Uterus (tissue), 4 donors: Measurements from ENCODE around the gene SLC2A10. TPM values are rescaled to one million over a fixed set of nuclear protein-coding genes. Genes with fewer than 3 reads are reported as not detected.

Source experiments
- DNase-seq, 2 donors: peaks; one replicate each; pipeline ENCODE4 v3.0.0-alpha.2; 2019 to 2020
- H3K27ac ChIP-seq, 2 donors: fragments of 200-600 bp; sonication (generic); 1 replicate in 1 of 2; 2 replicates in 1 of 2; pipeline ENCODE4 v1.5.1; 2016 to 2018
- H3K27me3 ChIP-seq, 2 donors: fragments of 200-600 bp; sonication (generic); one replicate each; pipeline ENCODE4 v1.5.1; 2018 to 2019; ENCODE audit warnings: control low read depth in 1 of 2
- H3K36me3 ChIP-seq, 2 donors: fragments of 200-600 bp; sonication (generic); one replicate each; pipeline ENCODE4 v1.5.1; 2019; ENCODE audit warnings: control low read depth in 1 of 2
- H3K4me1 ChIP-seq, 2 donors: fragments of 200-600 bp; sonication (generic); one replicate each; pipeline ENCODE4 v1.5.1; 2018 to 2019; ENCODE audit warnings: control low read depth in 1 of 2
- H3K4me3 ChIP-seq, 2 donors: fragments of 200-600 bp; sonication (generic); 1 replicate in 1 of 2; 2 replicates in 1 of 2; pipeline ENCODE4 v1.5.1; 2018 to 2019; ENCODE audit warnings: mild to moderate bottlenecking in 1 of 2
- H3K9me3 ChIP-seq, 2 donors: fragments of 200-600 bp; sonication (generic); one replicate each; pipeline ENCODE4 v1.5.1; 2019; ENCODE audit warnings: control low read depth in 1 of 2
- POLR2A ChIP-seq, 2 donors: fragments of 450-650 bp; IDR thresholded peaks; one replicate each; pipeline ENCODE4 v1.6.1; 2016; ENCODE audit warnings: antibody characterized with exemption in 2 of 2, mild to moderate bottlenecking in 1 of 2, moderate library complexity in 1 of 2
- intact Hi-C: fragments of 100-400 bp; cut with DNase I; formaldehyde crosslinking; loops from one replicate; pipeline ENCODE4 v1.15.1; 2023; ENCODE audit warnings: low total_unique reads
- total RNA-seq, 4 donors: library from RNA; depleted of rRNA in 3 of 4; stranded (reverse); fragments of >200 nt in 3 of 4; gene quantifications; one replicate each; pipeline versions ENCODE4 v1.1.0 to v1.2.4, GENCODE V29; 2014 to 2023
- TF ChIP-seq, protein P1 (sequence below), 4 experiments: fragments of 200-600 bp in 2 of 4; fragments of 450-650 bp in 2 of 4; sonication (generic) in 2 of 4; IDR thresholded peaks; one replicate each; pipeline ENCODE4 v1.5.1; 2016 to 2019; ENCODE audit warnings: antibody characterized with exemption in 4 of 4, mild to moderate bottlenecking in 2 of 4, moderate library complexity in 1 of 4
- donor health status: DM: yes; HTN: yes; CAD: no.

The SLC2A10 gene
- total RNA-seq, 4 donors from 2014 or later: 1.3 to 32.3 (median 12.6) TPM

DNA sequence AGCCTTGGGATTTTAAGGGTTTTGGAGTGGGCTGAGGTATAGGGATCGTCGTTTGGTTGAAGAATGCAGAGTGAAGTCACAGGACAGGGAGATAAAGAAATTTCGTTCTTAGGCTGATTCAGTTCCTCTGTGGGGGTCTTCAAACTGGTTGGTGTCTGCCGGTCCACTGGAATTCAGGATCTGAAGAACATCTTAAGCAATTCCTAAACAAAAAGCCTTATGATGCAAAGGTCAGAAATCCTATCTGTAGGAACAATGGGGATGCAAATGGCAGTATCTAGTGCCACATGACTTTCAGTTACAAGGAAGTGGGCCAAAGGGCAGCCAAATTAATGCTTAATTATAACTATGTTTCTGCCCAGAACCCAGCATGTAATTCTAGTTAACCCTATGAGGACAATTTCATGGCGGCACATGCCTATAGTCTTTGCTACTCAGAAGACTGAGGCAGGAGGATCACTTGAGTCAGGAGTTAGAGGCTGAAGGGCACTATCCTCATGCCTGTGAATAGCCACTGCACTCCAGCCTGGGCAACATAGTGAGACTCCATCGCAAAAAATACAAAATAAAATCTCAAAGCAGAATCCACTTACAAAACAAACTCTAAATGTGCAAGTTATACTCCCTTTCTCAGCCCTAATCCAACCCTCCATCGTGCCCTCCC is 4.6 kb upstream of the SLC2A10 start:
- Histone ChIP-seq H3K27ac (peak overlapping the region; percentile 30 to 35), H3K36me3 (no peaks in the 10 kb centered on the region), H3K27me3 (no peaks in the 10 kb centered on the region), H3K9me3 (no peaks in the 10 kb centered on the region), H3K4me3 (no peak overlapping the region), H3K4me1 (no peaks in the 10 kb centered on the region)
- intact Hi-C loops: no loop called here
- no peak for TF ChIP-seq POLR2A (IDR thresholded peaks at IDR 0.05)
- TF ChIP-seq, protein P1, sequence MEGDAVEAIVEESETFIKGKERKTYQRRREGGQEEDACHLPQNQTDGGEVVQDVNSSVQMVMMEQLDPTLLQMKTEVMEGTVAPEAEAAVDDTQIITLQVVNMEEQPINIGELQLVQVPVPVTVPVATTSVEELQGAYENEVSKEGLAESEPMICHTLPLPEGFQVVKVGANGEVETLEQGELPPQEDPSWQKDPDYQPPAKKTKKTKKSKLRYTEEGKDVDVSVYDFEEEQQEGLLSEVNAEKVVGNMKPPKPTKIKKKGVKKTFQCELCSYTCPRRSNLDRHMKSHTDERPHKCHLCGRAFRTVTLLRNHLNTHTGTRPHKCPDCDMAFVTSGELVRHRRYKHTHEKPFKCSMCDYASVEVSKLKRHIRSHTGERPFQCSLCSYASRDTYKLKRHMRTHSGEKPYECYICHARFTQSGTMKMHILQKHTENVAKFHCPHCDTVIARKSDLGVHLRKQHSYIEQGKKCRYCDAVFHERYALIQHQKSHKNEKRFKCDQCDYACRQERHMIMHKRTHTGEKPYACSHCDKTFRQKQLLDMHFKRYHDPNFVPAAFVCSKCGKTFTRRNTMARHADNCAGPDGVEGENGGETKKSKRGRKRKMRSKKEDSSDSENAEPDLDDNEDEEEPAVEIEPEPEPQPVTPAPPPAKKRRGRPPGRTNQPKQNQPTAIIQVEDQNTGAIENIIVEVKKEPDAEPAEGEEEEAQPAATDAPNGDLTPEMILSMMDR (IDR thresholded peaks at IDR 0.05): no peak
- DNase-seq: no peak

- Histone ChIP-seq H3K9me3 (no peaks in the 10 kb centered on the region), H3K4me3 (no peak overlapping the region), H3K4me1 (no peaks in the 10 kb centered on the region), H3K27me3 (no peaks in the 10 kb centered on the region), H3K27ac (peak overlapping the region; percentile 35 to 45), H3K36me3 (no peaks in the 10 kb centered on the region)
- peak in 1 of 2 donors; percentile 39 for DNase-seq
- no peak for TF ChIP-seq POLR2A (IDR thresholded peaks at IDR 0.05)
- intact Hi-C loops: no loop called here
These were observed 4.1 kb upstream of the SLC2A10 start for GRCh38 chr20:46705378-46705729.

DNA sequence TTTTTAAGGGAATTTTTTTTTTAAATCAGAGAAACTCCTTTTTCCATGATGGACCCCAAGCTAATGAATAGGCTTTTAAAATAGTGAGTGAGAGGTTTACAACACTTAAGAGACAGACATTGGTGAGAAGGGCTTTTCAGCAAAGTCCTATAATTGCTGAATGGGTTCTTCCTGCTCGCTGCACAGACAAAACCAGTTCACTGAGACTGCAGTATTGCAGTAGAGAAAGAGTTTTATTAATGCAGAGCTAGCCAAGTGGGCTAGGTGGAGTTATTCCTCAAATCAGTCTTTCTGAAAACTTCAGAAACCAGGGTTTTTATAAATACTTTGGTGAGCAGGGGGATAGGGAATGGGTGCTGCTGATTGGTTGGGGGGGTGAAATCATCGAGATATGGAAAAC is 3.2 kb upstream of the SLC2A10 start:
- TF ChIP-seq, protein P1 (IDR thresholded peaks at IDR 0.05): no peak
- TF ChIP-seq POLR2A (IDR thresholded peaks at IDR 0.05): no peak
- intact Hi-C loops: no loop called here

GRCh38 chr20:46708172-46708860 is 1.1 kb upstream of the SLC2A10 start:
- no peaks in the 10 kb centered on the region for H3K4me1 ChIP-seq
- intact Hi-C loops: no loop called here
- TF ChIP-seq, protein P1 (IDR thresholded peaks at IDR 0.05): no peak
- no peak for TF ChIP-seq POLR2A (IDR thresholded peaks at IDR 0.05)

More for the DNA sequence above, 3.2 kb upstream of the SLC2A10 start:
- no peak for DNase-seq
- Histone ChIP-seq H3K36me3 (no peaks in the 10 kb centered on the region), H3K4me1 (no peaks in the 10 kb centered on the region), H3K27ac (peak overlapping the region; percentile 35 to 45), H3K27me3 (no peaks in the 10 kb centered on the region), H3K4me3 (no peak overlapping the region), H3K9me3 (no peaks in the 10 kb centered on the region)

DNA sequence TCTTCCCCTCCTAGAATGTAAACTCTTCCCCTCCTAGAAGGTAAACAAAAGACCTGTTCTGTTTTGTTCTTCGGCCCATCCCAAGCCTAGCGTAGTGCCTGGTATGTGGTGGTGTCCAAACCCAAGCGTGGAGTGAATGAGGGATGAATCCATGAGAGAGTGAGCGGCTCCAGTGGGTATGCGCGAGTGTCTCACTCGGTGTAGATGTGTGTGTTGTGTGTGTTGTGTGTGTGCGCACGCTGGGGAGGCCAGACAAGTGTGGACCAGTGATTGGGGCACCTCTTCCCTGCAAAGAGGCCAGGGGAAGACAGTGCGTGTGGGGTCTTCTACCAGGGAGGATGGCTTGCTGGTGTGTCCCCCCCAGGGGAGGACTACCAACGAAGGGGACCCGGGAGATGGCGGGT is 392 bp upstream of the SLC2A10 start:
- H3K9me3 ChIP-seq: no peaks in the 10 kb centered on the region
- peak overlapping the region; percentile 71 to 79 for H3K27ac ChIP-seq
- intact Hi-C loops: no loop called here
- DNase-seq: no peak
- no peaks in the 10 kb centered on the region for H3K36me3 ChIP-seq
- peak overlapping the region; percentile 51 to 57 for H3K4me3 ChIP-seq
- H3K4me1 ChIP-seq: no peaks in the 10 kb centered on the region
- TF ChIP-seq, protein P1 (IDR thresholded peaks at IDR 0.05): no peak
- no peak for TF ChIP-seq POLR2A (IDR thresholded peaks at IDR 0.05)
- H3K27me3 ChIP-seq: no peaks in the 10 kb centered on the region

More at GRCh38 chr20:46708172-46708860, 1.1 kb upstream of the SLC2A10 start:
- Histone ChIP-seq H3K27ac (peak overlapping the region in 1 of 2 donors; percentile 79), H3K36me3 (no peaks in the 10 kb centered on the region), H3K4me3 (no peak overlapping the region), H3K9me3 (no peaks in the 10 kb centered on the region), H3K27me3 (no peaks in the 10 kb centered on the region)
- DNase-seq: no peak
